ENCODE data around the gene ZNF581. TPM values are rescaled to one million over a fixed set of nuclear protein-coding genes. Genes with fewer than 3 reads are reported as not detected.
A peak's percentile ranks its signal among the peaks of the same experiment; 100 is the strongest.

The ZNF581 gene
- total RNA-seq: 10 to 100 TPM; 16.0 to 20.3 TPM

GRCh38 chr19:55643003-55643886 lies at the start of gene ZNF581:
Gene ZNF581, plus strand, starts transcription at chr19:55643649. Its CDS starts 923 bp downstream, at chr19:55644572.
- intact Hi-C loops (cut with DNase I): no loop called here
- Histone ChIP-seq H3K27ac (peak within 1 kb of the TSS; percentile 76), H3K27me3 (no peaks in the 10 kb centered on the region), H3K9me3 (no peaks in the 10 kb centered on the region), H3K4me1 (peaks cover 34% of the 10 kb centered on the region), H3K4me3 (peak within 1 kb of the TSS; percentile 81), H3K36me3 (no peaks in the 10 kb centered on the region), H3K9ac (ENCODE audit: low read depth in 2 of 2, low read length in 2 of 2) (peak within 1 kb of the TSS; percentile 78 to 84)
- TF ChIP-seq CTCF (IDR thresholded peaks at IDR 0.05): no peak
- DNase-seq: peak; percentile 80

- intact Hi-C loops (cut with DNase I): no loop called here
- Histone ChIP-seq H3K4me3 (no peak overlapping the region), H3K27ac (no peak overlapping the region), H3K27me3 (no peaks in the 10 kb centered on the region), H3K9ac (ENCODE audit: low read depth in 2 of 2, low read length in 2 of 2) (no peak overlapping the region), H3K9me3 (no peaks in the 10 kb centered on the region), H3K36me3 (no peaks in the 10 kb centered on the region), H3K4me1 (no peaks in the 10 kb centered on the region)
- no peak for DNase-seq
- TF ChIP-seq CTCF (IDR thresholded peaks at IDR 0.05): no peak
These were observed 48.4 kb upstream of the ZNF581 start for GRCh38 chr19:55594996-55595545.

- Histone ChIP-seq H3K36me3 (no peaks in the 10 kb centered on the region), H3K4me1 (no peaks in the 10 kb centered on the region), H3K4me3 (no peak overlapping the region), H3K27me3 (no peaks in the 10 kb centered on the region), H3K9ac (ENCODE audit: low read depth in 2 of 2, low read length in 2 of 2) (no peak overlapping the region), H3K27ac (no peak overlapping the region), H3K9me3 (no peaks in the 10 kb centered on the region)
- no peak for TF ChIP-seq CTCF (IDR thresholded peaks at IDR 0.05)
- intact Hi-C loops (cut with DNase I): no loop called here
- no peak for DNase-seq
These were observed 47.1 kb upstream of the ZNF581 start for GRCh38 chr19:55596304-55596703.

GRCh38 chr19:55597501-55597921 lies 45.9 kb upstream of the ZNF581 start:
- Histone ChIP-seq H3K27me3 (no peaks in the 10 kb centered on the region), H3K36me3 (no peaks in the 10 kb centered on the region), H3K9ac (ENCODE audit: low read depth in 2 of 2, low read length in 2 of 2) (no peak overlapping the region), H3K27ac (no peak overlapping the region), H3K4me1 (no peaks in the 10 kb centered on the region), H3K9me3 (no peaks in the 10 kb centered on the region), H3K4me3 (no peak overlapping the region)
- TF ChIP-seq CTCF (IDR thresholded peaks at IDR 0.05): no peak
- no peak for DNase-seq
- intact Hi-C loops (cut with DNase I): no loop called here

- Histone ChIP-seq H3K27me3 (no peaks in the 10 kb centered on the region), H3K9me3 (no peaks in the 10 kb centered on the region), H3K4me3 (no peak overlapping the region), H3K9ac (ENCODE audit: low read depth in 2 of 2, low read length in 2 of 2) (no peak overlapping the region), H3K4me1 (no peaks in the 10 kb centered on the region), H3K27ac (no peak overlapping the region), H3K36me3 (no peaks in the 10 kb centered on the region)
- TF ChIP-seq CTCF (IDR thresholded peaks at IDR 0.05): no peak
- DNase-seq: no peak
- intact Hi-C loops (cut with DNase I): no loop called here
These were observed 45.4 kb upstream of the ZNF581 start for GRCh38 chr19:55598034-55598433.
